ENCODE data around the gene ME2. TPM values are rescaled to one million over a fixed set of nuclear protein-coding genes. Genes with fewer than 3 reads are reported as not detected.
"Not testable (repeated sequence)": the region's sequence is repeated elsewhere in the genome, so short reads cannot be mapped to it uniquely, and the experiment has no call there.

The ME2 gene
- total RNA-seq, 4 donors from 2014 or later: 11.8 to 60.8 (median 48.1) TPM

GRCh38 chr18:50938912-50939311 is 60.0 kb downstream of the ME2 start:
- Histone ChIP-seq H3K4me3 (no peak overlapping the region), H3K36me3 (no peaks in the 10 kb centered on the region), H3K27ac (no peak overlapping the region), H3K9me3 (no peaks in the 10 kb centered on the region), H3K27me3 (no peaks in the 10 kb centered on the region), H3K4me1 (no peaks in the 10 kb centered on the region)
- intact Hi-C loops (cut with DNase I; ENCODE audit: low total_unique reads): no loop called here
- TF ChIP-seq, protein P1, sequence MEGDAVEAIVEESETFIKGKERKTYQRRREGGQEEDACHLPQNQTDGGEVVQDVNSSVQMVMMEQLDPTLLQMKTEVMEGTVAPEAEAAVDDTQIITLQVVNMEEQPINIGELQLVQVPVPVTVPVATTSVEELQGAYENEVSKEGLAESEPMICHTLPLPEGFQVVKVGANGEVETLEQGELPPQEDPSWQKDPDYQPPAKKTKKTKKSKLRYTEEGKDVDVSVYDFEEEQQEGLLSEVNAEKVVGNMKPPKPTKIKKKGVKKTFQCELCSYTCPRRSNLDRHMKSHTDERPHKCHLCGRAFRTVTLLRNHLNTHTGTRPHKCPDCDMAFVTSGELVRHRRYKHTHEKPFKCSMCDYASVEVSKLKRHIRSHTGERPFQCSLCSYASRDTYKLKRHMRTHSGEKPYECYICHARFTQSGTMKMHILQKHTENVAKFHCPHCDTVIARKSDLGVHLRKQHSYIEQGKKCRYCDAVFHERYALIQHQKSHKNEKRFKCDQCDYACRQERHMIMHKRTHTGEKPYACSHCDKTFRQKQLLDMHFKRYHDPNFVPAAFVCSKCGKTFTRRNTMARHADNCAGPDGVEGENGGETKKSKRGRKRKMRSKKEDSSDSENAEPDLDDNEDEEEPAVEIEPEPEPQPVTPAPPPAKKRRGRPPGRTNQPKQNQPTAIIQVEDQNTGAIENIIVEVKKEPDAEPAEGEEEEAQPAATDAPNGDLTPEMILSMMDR (IDR thresholded peaks at IDR 0.05): no peak
- TF ChIP-seq POLR2A (IDR thresholded peaks at IDR 0.05): no peak
- no peak for DNase-seq

DNA sequence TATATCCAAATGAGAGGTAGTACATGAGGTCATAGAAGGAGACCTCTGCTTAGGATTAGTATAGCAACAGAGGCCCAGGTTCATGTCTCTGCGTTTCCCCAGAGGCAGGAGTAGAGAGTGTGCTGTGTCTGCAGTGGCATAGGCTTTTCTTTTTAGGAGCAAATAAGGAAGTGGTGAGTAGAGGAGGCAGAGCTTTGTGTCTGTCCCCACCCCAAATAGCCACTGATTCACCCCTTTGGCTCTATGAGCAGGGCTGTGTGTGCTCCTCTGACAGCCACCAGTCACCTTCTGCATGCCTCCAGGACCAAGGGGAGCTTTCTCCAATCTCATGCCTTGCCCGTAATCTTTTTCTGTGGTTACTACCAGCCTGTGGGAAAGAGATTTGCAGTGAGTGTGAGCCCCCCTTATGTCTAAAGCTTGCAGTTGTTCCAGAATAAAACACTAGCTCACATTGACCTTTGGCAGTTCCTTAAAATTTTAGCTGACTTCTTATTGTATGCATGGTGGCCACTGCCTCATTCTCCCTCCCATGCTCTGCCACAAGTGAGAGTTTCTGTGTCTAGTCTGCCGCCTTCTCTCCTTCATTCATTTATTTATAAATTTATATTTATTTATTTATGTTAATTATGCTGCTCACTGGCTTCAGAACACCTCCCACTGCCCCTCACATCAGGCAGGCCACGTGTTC is 65.5 kb downstream of the ME2 start:
- no peaks in the 10 kb centered on the region for H3K36me3 ChIP-seq

DNA sequence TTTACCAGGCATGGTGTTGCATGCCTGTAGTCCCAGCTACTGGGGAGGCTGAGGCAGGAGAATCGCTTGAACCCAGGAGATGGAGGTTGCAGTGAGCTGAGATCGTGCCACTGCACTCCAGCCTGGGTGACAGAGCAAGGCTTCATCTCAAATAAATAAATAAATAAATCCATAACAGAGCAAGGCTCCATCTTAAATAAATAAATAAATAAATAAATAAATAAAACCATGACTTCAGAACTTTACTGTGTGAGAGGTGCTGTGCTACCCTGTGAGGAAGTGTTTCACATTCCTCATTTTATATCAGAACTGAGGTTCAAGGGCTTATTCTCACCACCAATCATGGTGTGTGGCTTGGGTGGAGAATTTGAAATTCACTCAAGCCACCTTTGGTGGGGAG is 67.0 kb downstream of the ME2 start:
- H3K4me3 ChIP-seq; intact Hi-C loops (cut with DNase I; ENCODE audit: low total_unique reads); DNase-seq; H3K9me3 ChIP-seq; H3K36me3 ChIP-seq; H3K4me1 ChIP-seq; H3K27ac ChIP-seq; H3K27me3 ChIP-seq: not testable (repeated sequence)

More for the DNA sequence above, 65.5 kb downstream of the ME2 start:
- TF ChIP-seq, protein P1 (IDR thresholded peaks at IDR 0.05): no peak
- TF ChIP-seq POLR2A (IDR thresholded peaks at IDR 0.05): no peak
- intact Hi-C loops (cut with DNase I; ENCODE audit: low total_unique reads): no loop called here
- Histone ChIP-seq H3K9me3 (no peaks in the 10 kb centered on the region), H3K4me1 (no peaks in the 10 kb centered on the region), H3K27ac (no peak overlapping the region), H3K4me3 (no peak overlapping the region), H3K27me3 (no peaks in the 10 kb centered on the region)
- no peak for DNase-seq

GRCh38 chr18:50947899-50948298 is 69.0 kb downstream of the ME2 start:
- no peak for TF ChIP-seq POLR2A (IDR thresholded peaks at IDR 0.05)
- TF ChIP-seq, protein P1 (IDR thresholded peaks at IDR 0.05): no peak
- Histone ChIP-seq H3K9me3 (no peaks in the 10 kb centered on the region), H3K4me3 (no peak overlapping the region), H3K27ac (no peak overlapping the region), H3K27me3 (no peaks in the 10 kb centered on the region), H3K36me3 (no peaks in the 10 kb centered on the region), H3K4me1 (no peaks in the 10 kb centered on the region)
- intact Hi-C loops (cut with DNase I; ENCODE audit: low total_unique reads): no loop called here
- no peak for DNase-seq

GRCh38 chr18:50949185-50949584 is 70.3 kb downstream of the ME2 start:
- H3K36me3 ChIP-seq: no peaks in the 10 kb centered on the region
- no peak overlapping the region for H3K27ac ChIP-seq
- H3K9me3 ChIP-seq: no peaks in the 10 kb centered on the region
- no peaks in the 10 kb centered on the region for H3K4me1 ChIP-seq
- no peak overlapping the region for H3K4me3 ChIP-seq
- H3K27me3 ChIP-seq: no peaks in the 10 kb centered on the region
- intact Hi-C loops (cut with DNase I; ENCODE audit: low total_unique reads): no loop called here
- TF ChIP-seq, protein P1 (IDR thresholded peaks at IDR 0.05): no peak
- no peak for TF ChIP-seq POLR2A (IDR thresholded peaks at IDR 0.05)
- DNase-seq: no peak

- Histone ChIP-seq H3K27me3 (no peaks in the 10 kb centered on the region), H3K9me3 (no peaks in the 10 kb centered on the region), H3K36me3 (no peaks in the 10 kb centered on the region), H3K4me3 (no peak overlapping the region), H3K4me1 (no peaks in the 10 kb centered on the region), H3K27ac (no peak overlapping the region)
- DNase-seq: no peak
- intact Hi-C loops (cut with DNase I; ENCODE audit: low total_unique reads): no loop called here
- no peak for TF ChIP-seq POLR2A (IDR thresholded peaks at IDR 0.05)
- TF ChIP-seq, protein P1 (IDR thresholded peaks at IDR 0.05): no peak
Observed at GRCh38 chr18:50950626-50951025, 71.7 kb downstream of the ME2 start.

All from uterus (tissue), 4 donors.